Endothelial cell of umbilical vein (primary cell): ENCODE results near the gene NXN. TPM values are rescaled to one million over a fixed set of nuclear protein-coding genes. Genes with fewer than 3 reads are reported as not detected.

ENCODE experiments used
- BruUV-seq: library from RNA; stranded (reverse); fragments of 400-500 nt; replicated peaks from 2 replicates; lab custom pipeline; 2021; lab: Mats Ljungman, UMichigan
- CTCF ChIA-PET: fragments of 300-600, 350-600 bp; sonication (Branson Sonifier 250); formaldehyde crosslinking; loops from one replicate; lab custom pipeline; 2021; ENCODE audit warnings: antibody characterized with exemption, inconsistent platforms; lab: Charles Lee
- POLR2A ChIA-PET: fragments of 300-600, 350-600 bp; sonication (Branson Sonifier 250); formaldehyde crosslinking; loops from one replicate; lab custom pipeline; 2021; ENCODE audit warnings: antibody characterized with exemption, inconsistent platforms; lab: Charles Lee
- DNase-seq: peaks from one replicate; pipeline ENCODE4 v3.0.0-alpha.2; 2011; ENCODE audit warnings: low read depth, low spot score
- FAIRE-seq: peaks from 2 replicates; lab custom pipeline; 2011; peaks lifted over from hg19 to GRCh38; lab: Jason Lieb, UNC
- H2AFZ ChIP-seq: 2 replicates; pipeline ENCODE4 v1.6.0; 2012; ENCODE audit warnings: low read depth, low read length, control low read depth, inconsistent platforms
- H3K27ac ChIP-seq: 2 replicates; pipeline ENCODE4 v1.5.1; 2011; ENCODE audit warnings: low read depth, mild to moderate bottlenecking, control low read depth, low read length, moderate library complexity; ENCODE audit not compliant: insufficient read depth
- H3K27me3 ChIP-seq, 2 experiments: 2 replicates each; pipeline versions ENCODE4 v1.6.0 to v1.6.1; 2011; ENCODE audit warnings: low read length in 2 of 2, mixed read lengths in 1 of 2; ENCODE audit not compliant: control insufficient read depth in 2 of 2, insufficient read depth in 2 of 2
- H3K36me3 ChIP-seq, 2 experiments: 2 replicates in 1 of 2; 3 replicates in 1 of 2; pipeline ENCODE4 v1.5.1; 2011; ENCODE audit warnings: low read length in 2 of 2, mild to moderate bottlenecking in 1 of 2, moderate library complexity in 1 of 2; ENCODE audit not compliant: control insufficient read depth in 2 of 2, insufficient read depth in 2 of 2; ENCODE audit errors: extremely low read depth in 1 of 2
- H3K4me1 ChIP-seq: 3 replicates; pipeline ENCODE4 v1.5.1; 2011; ENCODE audit warnings: mild to moderate bottlenecking, low read length; ENCODE audit not compliant: control insufficient read depth, insufficient read depth; ENCODE audit errors: extremely low read depth
- H3K4me2 ChIP-seq: 2 replicates; pipeline ENCODE4 v1.6.1; 2011; ENCODE audit warnings: low read length, control low read depth, mixed read lengths; ENCODE audit not compliant: insufficient read depth
- H3K4me3 ChIP-seq, 3 experiments: fragments of 200-600 bp in 1 of 3; sonication (generic), shearing (Covaris generic) in 1 of 3; replicated peaks in 1 of 3; 2 replicates each; pipeline ENCODE4 v1.5.1; 2011 to 2016; ENCODE audit warnings: control low read depth in 3 of 3, low read length in 3 of 3, mild to moderate bottlenecking in 2 of 3, inconsistent platforms in 1 of 3, low read depth in 1 of 3, moderate library complexity in 1 of 3; ENCODE audit not compliant: insufficient read depth in 1 of 3
- H3K79me2 ChIP-seq: 2 replicates; pipeline ENCODE4 v1.6.0; 2012; ENCODE audit warnings: low read length, inconsistent platforms; ENCODE audit not compliant: control insufficient read depth, insufficient read depth
- H3K9ac ChIP-seq: replicated peaks from 2 replicates; pipeline ENCODE3; 2011; ENCODE audit warnings: low read length, control low read depth; ENCODE audit not compliant: insufficient read depth; ENCODE audit errors: extremely low read depth
- H3K9me1 ChIP-seq: replicated peaks from 3 replicates; pipeline ENCODE4 v1.6.0; 2011; ENCODE audit warnings: mild to moderate bottlenecking, low read length; ENCODE audit not compliant: control insufficient read depth, insufficient read depth; ENCODE audit errors: extremely low read depth
- H3K9me3 ChIP-seq: replicated peaks from 2 replicates; pipeline ENCODE4 v1.5.1; 2012; ENCODE audit warnings: low read length, inconsistent platforms; ENCODE audit not compliant: control insufficient read depth, insufficient read depth
- H4K20me1 ChIP-seq: replicated peaks from 2 replicates; pipeline ENCODE3; 2011; ENCODE audit warnings: mild to moderate bottlenecking, low read length; ENCODE audit not compliant: control insufficient read depth, insufficient read depth; ENCODE audit errors: extremely low read depth
- CTCF ChIP-seq, 2 donors: IDR thresholded peaks; 1 replicate in 1 of 2; 2 replicates in 1 of 2; pipeline ENCODE4 v1.5.1; 2011; ENCODE audit warnings: low read length in 2 of 2, mild to moderate bottlenecking in 2 of 2, moderate library complexity in 2 of 2, control low read depth in 1 of 2, inconsistent platforms in 1 of 2, low read depth in 1 of 2; ENCODE audit not compliant: insufficient read depth in 1 of 2; ENCODE audit errors: extremely low read depth in 1 of 2
- EZH2 ChIP-seq: IDR thresholded peaks from 2 replicates; pipeline ENCODE4 v1.6.1; 2012; ENCODE audit warnings: borderline replicate concordance, low read depth, mild to moderate bottlenecking, moderate library complexity, low read length, inconsistent platforms; ENCODE audit not compliant: severe bottlenecking
- FOS ChIP-seq: IDR thresholded peaks from 2 replicates; pipeline ENCODE4 v1.6.1; 2011; ENCODE audit warnings: mild to moderate bottlenecking, low read length, moderate library complexity, borderline replicate concordance; ENCODE audit not compliant: insufficient read depth
- GATA2 ChIP-seq: IDR thresholded peaks from 2 replicates; pipeline ENCODE4 v1.7.0; 2011; ENCODE audit warnings: low read depth, mild to moderate bottlenecking, moderate library complexity, mixed read lengths, low read length; ENCODE audit not compliant: insufficient read length, insufficient read depth
- JUN ChIP-seq: IDR thresholded peaks from 2 replicates; pipeline ENCODE4 v1.6.1; 2011; ENCODE audit warnings: borderline replicate concordance, low read depth; ENCODE audit not compliant: insufficient read length, insufficient read depth
- MAX ChIP-seq: IDR thresholded peaks from 2 replicates; pipeline ENCODE4 v1.6.1; 2011; ENCODE audit not compliant: insufficient read depth, insufficient read length
- MYC ChIP-seq: IDR thresholded peaks from one replicate; pipeline ENCODE4 v1.6.1; 2011; ENCODE audit warnings: mild to moderate bottlenecking, low read depth, low read length
- POLR2A ChIP-seq: IDR thresholded peaks from 2 replicates; pipeline ENCODE4 v1.6.1; 2012; ENCODE audit warnings: low read depth, mild to moderate bottlenecking, control low read depth, low read length
- POLR2AphosphoS5 ChIP-seq: IDR thresholded peaks from 2 replicates; pipeline ENCODE4 v1.6.1; 2012; ENCODE audit warnings: low read depth, mild to moderate bottlenecking, control low read depth, low read length, moderate library complexity; ENCODE audit not compliant: insufficient read depth
- dilution Hi-C: fragments of 300-500 bp; cut with MboI; formaldehyde crosslinking; loops from one replicate; pipeline ENCODE4 v1.15.0; 2019; ENCODE audit warnings: low sequenced_read_pairs; ENCODE audit not compliant: extremely low pct_ligation_motif_present
- intact Hi-C: fragments of 100-400 bp; cut with micrococcal nuclease; formaldehyde crosslinking; loops from one replicate; pipeline ENCODE4 v1.10.0; 2022
- polyA plus RNA-seq, 4 experiments: library from polyadenylated mRNA; depleted of rRNA in 3 of 4; stranded (reverse) in 3 of 4; unstranded in 1 of 4; fragments of >200 nt; gene quantifications; 2 replicates each; pipeline versions ENCODE4 v1.2.1 to v1.2.3, GENCODE V29; 2011 to 2012; ENCODE audit warnings: missing spikeins in 1 of 4
- total RNA-seq: library from RNA; stranded (reverse); gene quantifications from 2 replicates; pipeline ENCODE4 v1.2.3, GENCODE V29; 2021

NXN gene
- total and polyA plus RNA-seq, 2 donors (not counting 3 experiments of a cell fraction or from before 2014, with no cell fraction given), result 69.5 to 77.3 TPM

DNA sequence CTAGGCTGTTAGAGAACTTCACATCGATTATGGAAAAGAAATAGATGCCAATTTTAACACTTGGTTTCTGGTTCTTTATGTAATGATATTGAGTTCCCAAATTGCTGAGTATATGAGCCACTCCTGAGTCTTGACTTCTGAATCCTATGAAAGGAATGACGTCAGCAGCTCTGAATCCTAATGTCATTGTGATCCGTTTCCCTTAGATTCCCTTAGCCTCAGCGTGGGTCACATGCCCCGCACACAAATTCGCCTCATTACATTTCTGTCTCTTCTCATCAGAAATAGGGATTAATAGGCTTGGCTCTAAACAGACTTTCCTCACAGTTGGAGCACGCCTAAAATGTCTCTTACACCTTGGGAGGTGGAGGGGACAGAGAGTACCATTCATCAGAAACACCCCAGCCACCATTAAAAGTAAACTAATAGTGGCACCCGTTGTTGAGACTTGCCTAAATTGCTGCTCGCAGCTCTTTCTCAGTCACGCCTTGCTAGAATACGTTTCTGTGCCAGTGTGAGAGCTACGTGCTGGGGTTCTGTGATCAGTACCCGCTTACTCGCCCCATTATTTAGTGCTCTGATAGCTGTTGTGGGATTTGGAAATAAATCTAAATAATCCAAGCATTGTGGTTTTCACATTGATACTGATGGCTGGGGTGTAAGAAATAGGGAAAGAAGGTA lies 190.3 kb downstream of the NXN start:
- Histone ChIP-seq H3K9me1 (no peaks in the 10 kb centered on the region), H3K4me1 (no peaks in the 10 kb centered on the region), H3K4me2 (no peak overlapping the region), H3K79me2 (peaks cover 8% of the 10 kb centered on the region), H3K27me3 (no peaks in the 10 kb centered on the region), H3K9me3 (no peaks in the 10 kb centered on the region), H3K36me3 (peaks cover 15% of the 10 kb centered on the region in 2 experiments), H3K9ac (no peak overlapping the region), H2AFZ (no peak overlapping the region), H4K20me1 (no peaks in the 10 kb centered on the region), H3K27ac (no peak overlapping the region), H3K4me3 (no peak overlapping the region)
- TF ChIP-seq MYC (no peak), POLR2A (no peak), POLR2AphosphoS5 (no peak), JUN (no peak), CTCF (IDR thresholded peaks at IDR 0.05; ENCODE audit: extremely low read depth in 1 of 2, insufficient read depth in 1 of 2, low read depth in 1 of 2, low read length in 2 of 2) (no peak), FOS (no peak), GATA2 (no peak), EZH2 (no peak), MAX (no peak)
- CTCF ChIA-PET, result interaction anchor here (0.8 to 15.3 kb wide), 3 partner anchors 190 to 207 kb away, joined by 3 to 341 read pairs (median 6); partner anchors contain the start of genes NXN and TIMM22
- no TSS peak for BruUV-seq
- dilution Hi-C loops (loop anchor here (25.0 kb wide), 1 partner anchor 198 kb away; the partner anchor contains the start of genes NXN and TIMM22), intact Hi-C loops (no loop called here)
- FAIRE-seq (no peak), DNase-seq (no peak)
- POLR2A ChIA-PET, result no interaction called here
